Panc1 (cell line): Measurements from ENCODE around the gene PCGF3. TPM values are rescaled to one million over a fixed set of nuclear protein-coding genes. Genes with fewer than 3 reads are reported as not detected.

Source experiments
- ATAC-seq: fragments of 200-7000 bp; cut with Tn5 transposase; 2 replicates; pipeline ENCODE4 v1.9.1; 2020; ENCODE audit warnings: mild to moderate bottlenecking, moderate library complexity
- BruUV-seq: library from RNA; stranded (reverse); fragments of 400-500 nt; replicated peaks from 2 replicates; lab custom pipeline; 2021; lab: Mats Ljungman, UMichigan
- CTCF ChIA-PET: fragments of 300-600 bp; sonication (Branson Sonifier 250); formaldehyde crosslinking; loops from one replicate; lab custom pipeline; 2022; ENCODE audit warnings: antibody characterized with exemption; lab: Charles Lee
- POLR2A ChIA-PET: fragments of 300-600 bp; sonication (Branson Sonifier 250); formaldehyde crosslinking; loops from one replicate; lab custom pipeline; 2022; ENCODE audit warnings: antibody characterized with exemption; lab: Charles Lee
- DNase-seq: peaks from one replicate; pipeline ENCODE4 v3.0.0-alpha.2; 2010; ENCODE audit warnings: low read depth, low spot score
- H3K27ac ChIP-seq: 2 replicates; pipeline ENCODE4 v1.5.1; 2011; ENCODE audit warnings: mild to moderate bottlenecking, low read length, inconsistent platforms
- H3K27me3 ChIP-seq: fragments of 200-500 bp; sonication (Bioruptor generic); 2 replicates; pipeline ENCODE4 v1.6.0; 2014; ENCODE audit warnings: low read length, inconsistent platforms; ENCODE audit not compliant: control insufficient read depth, insufficient read depth
- H3K36me3 ChIP-seq: fragments of 200-500 bp; sonication (Bioruptor generic); 2 replicates; pipeline ENCODE4 v1.5.1; 2014; ENCODE audit warnings: inconsistent platforms, mild to moderate bottlenecking, low read length, moderate library complexity; ENCODE audit not compliant: control insufficient read depth, insufficient read depth
- H3K4me1 ChIP-seq: 2 replicates; pipeline ENCODE4 v1.5.1; 2011; ENCODE audit warnings: inconsistent platforms, mild to moderate bottlenecking, low read length, moderate library complexity; ENCODE audit not compliant: control insufficient read depth, insufficient read depth
- H3K4me3 ChIP-seq, 2 experiments: 2 replicates each; pipeline ENCODE4 v1.5.1; 2011 to 2012; ENCODE audit warnings: low read depth in 2 of 2, low read length in 2 of 2, mild to moderate bottlenecking in 2 of 2, inconsistent platforms in 1 of 2, moderate library complexity in 1 of 2
- H3K9me3 ChIP-seq: fragments of 200-500 bp; sonication (Bioruptor generic); 2 replicates; pipeline ENCODE4 v1.5.1; 2014; ENCODE audit warnings: low read depth, mild to moderate bottlenecking, inconsistent platforms, low read length, moderate library complexity; ENCODE audit not compliant: control insufficient read depth, insufficient read depth
- POLR2AphosphoS5 ChIP-seq: IDR thresholded peaks from 2 replicates; pipeline ENCODE4 v1.6.1; 2012; ENCODE audit warnings: mild to moderate bottlenecking, low read depth, low read length, moderate library complexity
- REST ChIP-seq, 2 experiments: IDR thresholded peaks; 2 replicates each; pipeline ENCODE4 v1.6.1; 2011 to 2012; ENCODE audit warnings: low read depth in 2 of 2, control low read depth in 1 of 2, low read length in 1 of 2, mild to moderate bottlenecking in 1 of 2, moderate library complexity in 1 of 2; ENCODE audit not compliant: insufficient read depth in 1 of 2
- SIN3A ChIP-seq: IDR thresholded peaks from 2 replicates; pipeline ENCODE4 v1.6.1; 2012; ENCODE audit warnings: low read depth, mild to moderate bottlenecking, low read length, moderate library complexity, borderline replicate concordance; ENCODE audit not compliant: insufficient read depth
- TCF7L2 ChIP-seq: IDR thresholded peaks from 2 replicates; pipeline ENCODE4 v1.6.1; 2011; ENCODE audit warnings: mild to moderate bottlenecking, low read depth, low read length, inconsistent platforms
- in situ Hi-C: cut with HindIII; loops from 2 replicates; pipeline ENCODE4 v1.10.0; 2016; ENCODE audit warnings: low sequenced_read_pairs, low pct_unique_long_range_greater_than_20kb
- intact Hi-C: fragments of 100-400 bp; cut with micrococcal nuclease; formaldehyde crosslinking; loops from one replicate; pipeline ENCODE4 v1.10.0; 2022; ENCODE audit not compliant: unreplicated experiment
- total RNA-seq: library from RNA; stranded (reverse); gene quantifications from one replicate; pipeline ENCODE4 v1.2.1, GENCODE V29; 2021; ENCODE audit not compliant: unreplicated experiment
- TF ChIP-seq, protein P1 (sequence below): fragments of 450-650 bp; IDR thresholded peaks from 2 replicates; pipeline ENCODE4 v1.5.1; 2017; ENCODE audit warnings: mild to moderate bottlenecking

Gene PCGF3
- total RNA-seq, 1 experiment from 2014 or later: 44.6 TPM

DNA sequence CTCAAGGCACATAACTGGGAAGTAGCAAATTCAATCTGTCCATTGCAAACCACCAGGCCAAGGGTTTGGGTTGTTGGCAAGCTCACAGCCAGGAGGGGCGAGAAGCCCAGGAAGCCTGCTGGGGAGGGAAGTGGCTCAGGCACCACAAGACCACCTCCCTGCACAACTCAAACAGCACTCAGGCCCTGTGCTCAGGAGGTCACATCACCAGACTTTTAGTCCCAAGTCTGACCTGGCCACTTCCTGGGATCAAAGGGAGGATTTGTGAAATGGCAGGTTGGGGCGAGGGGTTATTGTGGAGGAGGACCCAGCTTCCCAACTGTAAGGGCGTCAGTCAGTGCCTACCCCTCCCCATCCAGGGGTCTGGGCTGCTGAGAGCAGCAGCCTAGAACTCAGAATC is 33.9 kb upstream of the PCGF3 start:
- Histone ChIP-seq H3K27me3 (no peaks in the 10 kb centered on the region), H3K9me3 (no peaks in the 10 kb centered on the region), H3K4me3 (no peak overlapping the region), H3K4me1 (peaks cover 8% of the 10 kb centered on the region), H3K27ac (no peak overlapping the region), H3K36me3 (peaks cover 10% of the 10 kb centered on the region)
- BruUV-seq: no TSS peak
- in situ Hi-C loops: no loop called here
- TF ChIP-seq REST (IDR thresholded peaks at IDR 0.05; ENCODE audit: insufficient read depth in 1 of 2, low read depth in 2 of 2, low read length in 1 of 2): no peak
- no peak for TF ChIP-seq POLR2AphosphoS5
- ATAC-seq: no peak
- CTCF ChIA-PET: no interaction called here
- DNase-seq: no peak
- intact Hi-C loops: no loop called here
- POLR2A ChIA-PET: no interaction called here

DNA sequence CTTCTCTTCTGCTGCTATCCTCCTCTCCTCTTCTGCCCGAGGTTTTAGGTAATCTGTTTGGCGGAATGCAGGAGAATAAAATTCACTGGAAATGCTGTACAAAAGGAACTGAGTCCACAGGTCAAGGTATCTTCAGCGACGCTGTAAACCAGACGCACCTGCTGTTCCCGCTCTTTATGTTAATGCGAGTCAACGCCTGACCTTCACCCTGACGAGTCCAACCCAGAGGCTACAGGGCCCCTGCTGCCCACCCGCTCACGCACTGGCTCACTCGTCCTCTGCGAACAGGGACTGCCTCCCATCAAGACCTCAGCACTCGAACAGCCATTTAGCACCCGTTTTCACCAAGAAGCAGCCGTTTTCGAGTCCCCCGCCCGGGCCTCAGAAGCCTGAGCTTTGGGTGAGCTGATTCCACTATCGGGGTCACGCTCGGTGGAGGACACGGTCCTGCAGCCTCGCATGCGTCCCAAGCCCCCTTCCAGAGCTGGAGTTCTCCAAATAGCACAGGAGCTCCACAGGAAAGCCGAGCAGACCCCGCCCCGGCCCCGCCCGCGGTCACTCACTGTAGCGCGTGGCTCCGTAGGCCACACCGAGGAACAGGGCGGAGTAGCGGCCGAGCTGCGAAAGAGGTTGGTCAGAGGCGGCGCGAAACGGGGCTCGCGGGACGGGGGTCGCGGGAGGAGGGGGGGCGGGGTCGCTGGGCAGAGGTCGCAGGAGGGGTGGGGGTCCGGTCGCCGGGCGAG is 32.1 kb upstream of the PCGF3 start:
- peaks cover 10% of the 10 kb centered on the region for H3K36me3 ChIP-seq
- intact Hi-C loops: no loop called here

More for the DNA sequence above, 32.1 kb upstream of the PCGF3 start:
- H3K27ac ChIP-seq: peak overlapping the region; percentile 87
- no TSS peak for BruUV-seq
- H3K27me3 ChIP-seq: no peaks in the 10 kb centered on the region
- TF ChIP-seq SIN3A (no peak), POLR2AphosphoS5 (no peak), REST (IDR thresholded peaks at IDR 0.05; ENCODE audit: insufficient read depth in 1 of 2, low read depth in 2 of 2, low read length in 1 of 2) (no peak), TCF7L2 (no peak)
- TF ChIP-seq, protein P1, sequence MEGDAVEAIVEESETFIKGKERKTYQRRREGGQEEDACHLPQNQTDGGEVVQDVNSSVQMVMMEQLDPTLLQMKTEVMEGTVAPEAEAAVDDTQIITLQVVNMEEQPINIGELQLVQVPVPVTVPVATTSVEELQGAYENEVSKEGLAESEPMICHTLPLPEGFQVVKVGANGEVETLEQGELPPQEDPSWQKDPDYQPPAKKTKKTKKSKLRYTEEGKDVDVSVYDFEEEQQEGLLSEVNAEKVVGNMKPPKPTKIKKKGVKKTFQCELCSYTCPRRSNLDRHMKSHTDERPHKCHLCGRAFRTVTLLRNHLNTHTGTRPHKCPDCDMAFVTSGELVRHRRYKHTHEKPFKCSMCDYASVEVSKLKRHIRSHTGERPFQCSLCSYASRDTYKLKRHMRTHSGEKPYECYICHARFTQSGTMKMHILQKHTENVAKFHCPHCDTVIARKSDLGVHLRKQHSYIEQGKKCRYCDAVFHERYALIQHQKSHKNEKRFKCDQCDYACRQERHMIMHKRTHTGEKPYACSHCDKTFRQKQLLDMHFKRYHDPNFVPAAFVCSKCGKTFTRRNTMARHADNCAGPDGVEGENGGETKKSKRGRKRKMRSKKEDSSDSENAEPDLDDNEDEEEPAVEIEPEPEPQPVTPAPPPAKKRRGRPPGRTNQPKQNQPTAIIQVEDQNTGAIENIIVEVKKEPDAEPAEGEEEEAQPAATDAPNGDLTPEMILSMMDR: no peak
- H3K4me3 ChIP-seq: peak overlapping the region; percentile 80 to 84
- no peak for DNase-seq
- POLR2A ChIA-PET: interaction anchor here (0.6 kb wide), 1 partner anchor 52 kb away, joined by 3 read pairs; no protein-coding TSS in a partner anchor
- no peaks in the 10 kb centered on the region for H3K9me3 ChIP-seq
- H3K4me1 ChIP-seq: peaks cover 8% of the 10 kb centered on the region
- CTCF ChIA-PET: interaction anchor here (0.9 kb wide), 1 partner anchor 8 kb away, joined by 5 read pairs; no protein-coding TSS in a partner anchor
- in situ Hi-C loops: no loop called here
- ATAC-seq: peak; percentile 45
